ENCODE data around the gene TANGO6.

Gene TANGO6

DNA sequence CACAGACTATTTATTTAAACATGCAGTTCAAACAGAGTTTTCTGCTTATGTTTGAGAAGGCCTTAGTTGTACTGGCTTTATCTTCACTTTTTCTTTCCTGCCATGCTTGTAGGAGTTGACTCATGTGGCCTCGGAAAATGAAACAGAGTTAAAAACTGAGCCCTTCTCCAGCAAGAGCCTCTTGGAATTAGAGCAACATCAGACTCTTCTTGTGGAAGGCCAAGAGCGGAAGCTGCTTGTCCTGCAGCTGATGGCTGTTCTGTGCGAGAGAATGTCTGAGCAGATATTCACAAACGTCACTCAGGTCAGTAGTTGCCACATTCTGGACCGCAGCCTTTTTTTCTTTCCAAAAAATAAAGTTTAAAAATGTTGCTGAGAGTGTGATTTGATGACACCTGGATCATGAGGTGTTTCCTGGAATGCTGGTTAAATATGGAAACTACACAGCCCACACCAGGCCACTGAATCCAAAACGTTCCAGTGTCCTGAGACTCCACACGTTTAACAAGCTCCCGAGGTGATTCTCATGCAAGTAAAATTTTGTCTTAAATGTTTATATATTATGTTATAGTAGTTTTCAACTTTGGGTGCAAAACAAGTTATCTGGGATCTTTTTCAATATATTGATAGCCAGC, 65.9 kb downstream of the TANGO6 start:
- DNase-seq (ENCODE audit: low spot score) = no peak

DNA sequence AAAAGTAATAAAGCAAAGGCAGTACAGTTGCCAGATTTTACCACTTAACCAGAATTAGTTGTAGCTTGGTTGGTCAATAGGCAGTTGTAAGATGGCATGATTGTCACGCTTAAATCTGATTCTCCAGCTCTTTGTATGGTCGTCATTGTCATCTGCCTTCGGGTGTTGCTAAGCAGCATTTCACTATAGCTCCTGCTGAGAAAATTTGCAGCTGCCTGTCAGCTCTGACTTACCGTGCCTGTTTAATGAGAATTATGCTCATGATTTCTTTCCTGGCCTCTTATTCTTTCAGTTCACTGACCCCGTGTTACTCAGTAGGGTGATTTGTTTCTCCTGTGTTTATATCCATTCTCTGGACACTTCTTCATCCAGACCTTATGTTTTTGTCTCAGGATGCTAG, 66.7 kb downstream of the TANGO6 start:
- DNase-seq (ENCODE audit: low spot score) = no peak

DNA sequence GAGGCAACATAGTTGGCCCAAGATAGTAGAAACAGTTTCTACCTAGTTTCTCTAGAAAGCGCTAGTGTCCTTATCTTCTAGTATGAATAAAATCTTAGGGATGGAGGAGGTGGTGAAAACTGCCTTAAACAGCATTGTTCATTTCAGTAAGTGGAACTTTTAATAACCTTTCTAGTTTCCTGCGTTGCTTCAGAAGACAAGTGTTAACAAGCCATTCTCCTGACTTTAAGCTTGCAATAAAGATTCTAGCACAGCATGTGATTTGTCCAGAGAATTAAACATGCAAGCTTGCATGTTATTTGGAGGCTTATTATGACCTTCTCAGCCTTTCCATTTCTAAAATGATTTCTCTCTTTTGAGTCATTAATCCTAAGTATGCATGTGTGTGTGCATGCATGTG, 72.3 kb downstream of the TANGO6 start:
- DNase-seq (ENCODE audit: low spot score) = no peak

DNA sequence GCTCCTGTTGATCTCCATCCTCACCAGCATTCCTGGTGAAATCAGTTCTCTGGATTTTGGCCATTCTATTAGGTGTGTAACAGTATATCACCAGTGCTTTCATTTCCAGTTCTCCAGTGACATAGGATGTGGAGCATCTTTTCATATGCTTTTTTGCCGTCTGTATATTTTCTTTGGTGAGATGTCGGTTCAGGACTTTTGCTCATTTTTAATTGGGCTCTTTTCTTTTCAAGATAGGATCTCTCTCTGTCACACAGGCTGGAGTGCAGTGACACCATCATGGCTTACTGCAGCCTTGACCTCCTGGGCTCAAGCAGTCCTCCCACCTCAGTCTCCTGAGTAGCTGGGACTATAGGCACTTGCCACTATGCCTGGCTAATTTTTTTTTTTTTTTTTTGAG, 74.2 kb downstream of the TANGO6 start:
- DNase-seq (ENCODE audit: low spot score) = no peak

DNA sequence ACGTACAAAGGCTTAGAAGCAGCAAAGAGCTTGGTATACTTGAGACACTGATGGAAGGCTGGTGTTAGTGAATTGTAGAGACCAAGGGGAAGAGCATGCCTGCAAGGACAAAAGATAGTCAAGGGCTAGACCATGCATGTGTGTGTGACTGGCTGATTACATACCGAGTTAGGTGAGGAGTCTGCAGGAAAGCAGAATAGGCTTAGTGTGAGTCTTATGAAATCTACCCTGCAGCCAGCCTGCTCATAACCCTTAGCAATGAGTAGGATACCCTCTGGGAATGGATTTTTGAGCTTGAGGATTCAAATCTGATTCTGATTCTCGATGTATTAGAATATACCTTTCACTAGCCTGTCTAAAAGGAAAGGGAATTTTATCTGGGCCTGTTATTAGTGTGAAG, 77.0 kb downstream of the TANGO6 start:
- no peak for DNase-seq (ENCODE audit: low spot score)

DNA sequence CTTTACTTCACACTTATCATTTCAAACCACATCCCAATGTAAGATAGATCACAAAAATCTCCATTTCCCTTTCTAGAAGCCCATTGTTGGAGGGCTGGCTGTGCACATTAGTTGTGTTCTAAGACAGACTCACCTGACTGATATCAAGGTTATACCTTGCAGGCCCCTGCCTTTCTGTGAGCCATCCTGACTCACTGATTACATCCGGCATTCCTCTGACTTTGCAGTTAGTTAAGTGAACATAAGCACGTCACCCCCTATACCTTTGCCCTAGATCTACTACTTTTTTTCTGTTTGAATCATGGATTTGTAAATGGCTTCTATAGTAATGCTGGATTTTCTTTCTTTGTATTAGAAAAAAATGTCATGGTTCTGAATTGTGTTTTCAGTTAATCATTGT, 78.3 kb downstream of the TANGO6 start:
- DNase-seq (ENCODE audit: low spot score) = no peak

DNA sequence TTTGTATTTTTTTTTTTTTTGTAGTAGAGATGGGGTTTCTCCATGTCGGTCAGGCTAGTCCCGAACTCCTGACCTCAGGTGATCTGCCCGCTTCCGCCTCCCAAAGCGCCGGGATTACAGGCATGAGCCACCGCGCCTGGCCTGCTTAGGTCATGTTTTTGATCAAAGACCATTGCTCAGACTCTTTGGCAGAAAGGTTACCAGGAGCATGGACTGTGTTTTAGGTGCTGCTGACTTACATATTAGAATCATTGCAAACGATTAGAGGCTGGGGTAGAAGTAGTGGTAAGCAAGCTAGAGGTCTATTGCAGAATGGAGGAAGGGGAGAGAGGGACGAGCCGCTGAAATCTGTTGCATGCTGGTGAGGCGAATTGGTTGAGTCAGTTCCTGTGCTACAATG, 79.8 kb downstream of the TANGO6 start:
- no peak for DNase-seq (ENCODE audit: low spot score)

DNA sequence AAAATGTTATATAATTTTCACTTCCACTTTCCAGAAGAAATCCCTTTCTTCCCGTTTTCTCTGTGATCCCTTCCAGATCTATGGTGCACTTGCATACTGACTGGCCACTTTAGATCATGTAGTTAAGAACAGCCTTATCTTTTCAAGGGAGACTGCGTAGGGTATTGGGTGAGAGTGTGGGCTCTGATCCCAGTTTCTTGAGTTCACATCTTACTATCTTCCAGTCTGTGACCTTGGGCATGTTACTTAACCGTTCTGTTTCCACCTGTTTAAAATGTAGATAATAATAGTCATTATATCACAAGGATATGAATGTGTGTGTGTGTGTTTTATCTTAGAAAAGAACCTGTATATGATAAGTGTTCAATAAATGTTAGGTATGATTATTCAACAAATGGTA, 83.7 kb downstream of the TANGO6 start:
- DNase-seq (ENCODE audit: low spot score) = no peak

DNA sequence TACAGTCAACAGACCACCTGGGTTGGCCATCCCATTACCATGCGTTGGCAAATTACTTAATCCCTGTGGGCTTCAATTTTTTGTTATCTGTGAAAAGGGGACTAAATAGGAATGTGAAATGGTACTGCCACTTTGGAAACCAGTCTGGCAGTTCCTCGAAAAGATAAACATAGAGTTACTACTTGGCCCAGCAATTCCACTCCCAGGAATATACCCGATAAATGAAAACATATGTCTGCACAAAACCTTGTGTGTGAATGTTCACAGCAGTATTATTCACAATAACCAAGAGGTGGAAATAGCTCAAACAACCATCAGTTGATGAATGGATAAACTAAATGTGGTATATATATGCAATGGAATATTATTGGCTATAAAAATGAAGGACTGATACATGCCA, 87.9 kb downstream of the TANGO6 start:
- no peak for DNase-seq (ENCODE audit: low spot score)

DNA sequence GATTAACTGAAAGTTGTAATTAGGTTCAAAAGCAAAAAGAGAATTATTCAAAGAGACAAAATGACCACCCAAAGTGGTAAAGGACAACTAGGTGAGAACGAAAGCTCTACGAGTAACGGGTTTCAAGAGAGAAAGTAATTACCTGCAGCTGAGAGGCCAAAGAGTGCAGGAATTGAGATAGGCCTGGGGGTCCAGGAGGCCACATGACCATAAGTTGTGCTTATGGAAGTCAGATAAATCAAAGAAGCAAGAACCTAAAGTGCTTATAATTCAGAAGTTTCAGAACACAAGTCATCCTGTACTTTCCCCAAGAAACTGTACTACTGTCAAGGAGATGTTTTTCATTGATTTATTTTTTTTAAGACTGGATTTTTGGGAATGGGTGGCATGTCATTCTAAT, 91.1 kb downstream of the TANGO6 start:
- DNase-seq (ENCODE audit: low spot score) = no peak

DNA sequence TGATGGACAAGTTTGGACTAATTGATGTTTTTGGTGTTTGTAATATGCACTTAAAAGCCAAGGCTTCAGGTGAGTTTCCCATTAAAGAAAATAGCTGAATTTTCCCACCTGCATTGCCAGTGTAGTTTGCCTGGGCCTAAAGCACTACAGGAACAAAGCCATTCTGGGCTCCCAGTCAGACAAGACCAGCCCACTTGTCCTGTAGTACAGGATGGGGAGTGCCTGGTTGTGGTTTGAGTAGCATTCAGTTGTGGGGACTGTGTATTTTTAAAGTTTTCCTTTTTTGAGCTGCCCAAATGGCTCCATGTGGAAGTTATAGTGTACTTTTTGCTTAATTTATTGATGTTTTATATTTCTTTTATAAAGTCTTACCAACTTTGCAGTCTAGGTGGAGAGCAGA, 91.7 kb downstream of the TANGO6 start:
- no peak for DNase-seq (ENCODE audit: low spot score)

DNA sequence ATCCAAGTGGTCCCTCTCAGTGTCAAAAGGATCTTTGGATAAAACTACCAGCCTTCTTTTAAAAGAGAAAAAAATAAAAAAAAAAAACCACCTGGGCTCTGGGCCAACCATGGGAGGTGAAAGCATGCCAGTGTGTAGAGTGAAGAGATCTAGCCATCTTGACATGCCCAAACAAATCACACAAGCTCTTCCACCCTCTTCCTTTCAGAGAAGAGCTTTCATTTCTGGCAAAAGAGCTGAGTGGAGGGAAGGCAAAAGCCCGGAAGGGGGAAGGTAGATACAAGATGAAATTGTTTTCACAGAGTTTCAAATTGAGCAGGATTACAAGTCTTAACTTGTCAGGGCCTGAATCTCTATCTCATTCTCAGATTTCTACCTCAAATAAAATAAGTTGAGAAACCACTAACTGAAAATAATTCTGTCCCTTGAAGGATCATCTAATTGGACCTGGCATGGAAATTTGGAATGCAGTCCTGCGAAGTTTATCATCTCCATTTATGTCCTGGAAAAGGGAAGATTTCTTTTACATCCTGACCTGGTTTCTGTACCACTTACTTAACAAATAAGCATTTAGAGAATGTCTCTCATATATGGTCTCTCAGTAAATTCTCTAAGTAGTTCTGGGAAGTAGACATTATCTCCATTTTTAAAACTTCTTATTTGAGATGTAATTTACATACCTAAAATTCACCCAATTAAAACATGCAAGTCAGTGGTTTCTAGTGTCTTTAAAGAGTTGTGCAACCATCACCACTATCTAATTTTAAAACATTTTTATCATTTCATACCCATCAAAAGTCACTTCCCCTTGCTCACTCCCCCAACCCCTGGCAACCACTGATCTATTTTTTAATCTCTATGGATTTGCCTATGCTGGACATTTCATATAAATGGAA, 93.7 kb downstream of the TANGO6 start:
- no peak for DNase-seq (ENCODE audit: low spot score)

DNA sequence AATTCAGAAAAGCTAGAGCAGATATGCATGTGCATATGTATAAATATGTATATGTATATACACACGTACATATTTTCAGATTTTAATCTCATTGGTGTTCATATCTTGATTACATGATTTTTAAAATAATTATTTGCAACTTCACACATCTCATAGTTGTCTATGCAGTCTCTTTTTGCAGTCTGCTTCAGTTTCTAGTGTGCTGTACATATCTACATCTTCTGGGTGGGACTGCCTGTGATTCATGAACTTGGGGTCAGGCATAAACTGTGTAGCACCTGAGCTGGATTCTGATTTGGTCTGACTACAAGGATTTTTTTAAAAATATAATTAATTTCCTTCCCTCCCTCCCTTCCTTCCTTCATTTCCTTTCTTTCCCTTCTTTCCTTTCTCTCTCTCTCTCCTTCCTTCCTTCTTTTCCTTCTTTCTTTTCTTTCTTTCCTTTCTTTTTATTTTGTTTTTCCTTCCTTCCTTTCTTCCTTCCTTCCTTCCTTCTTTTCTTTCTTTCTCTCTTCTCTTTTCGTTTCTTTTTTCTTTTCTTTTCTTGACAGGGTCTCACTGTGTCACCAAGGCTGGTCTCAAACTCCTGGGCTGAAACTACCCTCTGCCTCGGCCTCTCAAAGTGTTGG, 96.5 kb downstream of the TANGO6 start:
- DNase-seq (ENCODE audit: low spot score) = no peak

DNA sequence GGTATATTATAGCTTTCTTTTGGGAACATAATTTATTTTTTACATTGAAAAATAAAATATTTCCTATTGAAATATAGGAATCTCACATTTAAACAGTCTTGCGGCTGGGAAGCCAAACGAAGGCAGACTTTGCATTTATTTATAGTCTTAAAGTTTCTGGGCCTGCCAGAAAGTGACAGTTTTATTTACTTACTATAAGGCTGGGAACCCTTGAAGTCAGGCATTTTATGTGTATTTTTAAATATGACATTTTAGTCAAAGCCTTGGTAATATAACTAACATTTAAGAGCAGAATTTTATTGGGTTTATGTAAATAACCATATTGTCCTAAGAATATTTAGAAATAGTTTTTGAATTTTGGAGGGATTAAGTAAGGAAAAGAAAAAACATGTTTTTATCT, 97.5 kb downstream of the TANGO6 start:
- DNase-seq (ENCODE audit: low spot score) = no peak

DNA sequence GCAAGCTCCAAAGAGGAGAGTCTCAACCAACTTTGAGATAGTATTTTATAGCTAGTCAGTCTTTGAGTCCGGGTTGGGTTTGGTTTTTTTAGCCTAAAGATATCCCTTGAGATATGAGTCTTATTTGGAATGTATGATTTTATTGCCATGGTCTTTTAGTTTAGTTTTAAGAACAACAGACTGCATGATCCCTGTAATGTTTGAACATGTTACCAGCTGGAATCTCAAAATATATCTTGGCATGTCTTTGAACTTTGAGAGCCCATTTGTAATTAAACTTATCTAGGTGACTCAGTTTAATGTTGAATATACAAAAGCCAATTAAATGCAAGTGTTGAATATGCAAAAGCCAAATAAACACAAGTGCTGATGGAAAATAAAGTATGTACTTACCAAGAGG, 100.6 kb downstream of the TANGO6 start:
- no peak for DNase-seq (ENCODE audit: low spot score)

DNA sequence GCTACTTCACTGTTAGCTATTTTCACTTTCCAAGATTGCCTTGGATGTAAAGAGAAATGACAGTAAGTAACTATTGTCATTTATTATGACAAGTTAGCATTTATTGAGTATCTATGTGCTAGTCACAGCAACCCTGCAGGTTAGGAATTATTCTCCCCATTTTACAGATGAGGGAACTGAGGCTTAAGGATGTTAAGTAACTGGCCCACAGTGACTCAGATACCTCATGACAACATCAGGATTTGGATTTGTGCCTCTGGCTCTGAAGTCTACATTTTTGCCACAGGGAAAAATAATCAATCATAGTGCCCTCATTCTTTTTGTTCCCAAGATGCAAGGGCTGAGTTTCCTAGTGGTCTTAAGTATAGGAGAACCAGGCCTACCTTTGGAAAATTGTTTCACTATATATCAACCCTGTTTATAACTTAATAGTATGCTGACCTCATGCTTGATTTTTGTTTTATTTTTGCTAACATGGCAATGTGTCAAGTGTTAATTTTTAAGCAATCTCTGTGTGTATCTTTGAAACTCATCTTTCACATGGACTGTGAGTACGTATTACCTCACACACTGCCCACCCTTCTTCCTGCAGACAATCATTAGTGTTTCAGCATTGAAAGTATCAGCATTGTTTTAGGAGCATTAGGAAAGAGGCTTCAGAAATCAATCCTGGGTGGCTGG, 105.0 kb downstream of the TANGO6 start:
- DNase-seq (ENCODE audit: low spot score) = no peak

DNA sequence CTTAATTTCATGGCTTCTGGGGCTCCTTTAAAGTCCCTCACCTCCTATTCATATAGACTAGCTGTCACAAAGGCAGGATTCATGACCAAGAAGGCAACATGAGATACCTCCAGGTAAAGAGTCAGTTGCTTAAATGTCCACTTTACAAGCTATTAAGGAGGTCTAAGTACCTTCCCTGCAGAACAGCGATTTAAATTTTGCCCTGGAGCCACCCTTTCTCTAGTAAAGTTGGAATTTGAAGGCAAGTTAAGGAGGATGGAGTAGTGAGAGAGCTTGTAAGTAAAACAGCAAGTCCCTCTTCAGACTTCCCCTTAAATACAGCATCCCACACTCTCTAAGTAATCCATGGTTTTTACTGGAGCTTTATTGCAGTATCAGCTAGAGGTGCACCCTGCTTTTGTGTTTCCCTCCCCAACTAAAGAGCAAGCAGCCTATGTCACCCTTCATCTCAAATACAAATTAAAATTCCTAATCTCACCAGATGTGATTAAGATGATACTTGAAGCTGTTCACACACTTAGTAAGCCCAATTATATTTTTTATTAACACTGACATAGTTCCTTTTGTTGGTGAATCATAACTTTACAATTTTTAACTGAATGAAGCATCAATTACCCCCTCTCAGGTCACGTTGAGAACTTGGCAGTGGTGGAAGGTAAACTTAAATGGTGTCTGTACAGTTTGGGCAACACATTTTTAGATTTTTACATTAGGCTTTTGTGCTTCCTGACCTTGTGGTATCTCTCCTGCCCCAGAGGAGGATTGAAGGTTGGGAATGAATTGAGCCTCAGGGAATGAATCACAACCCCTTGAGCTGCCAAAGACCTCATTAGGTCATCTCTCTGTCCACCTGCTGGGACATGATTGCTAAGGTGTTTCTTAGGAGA, 108.9 kb downstream of the TANGO6 start:
- no peak for DNase-seq (ENCODE audit: low spot score)

DNA sequence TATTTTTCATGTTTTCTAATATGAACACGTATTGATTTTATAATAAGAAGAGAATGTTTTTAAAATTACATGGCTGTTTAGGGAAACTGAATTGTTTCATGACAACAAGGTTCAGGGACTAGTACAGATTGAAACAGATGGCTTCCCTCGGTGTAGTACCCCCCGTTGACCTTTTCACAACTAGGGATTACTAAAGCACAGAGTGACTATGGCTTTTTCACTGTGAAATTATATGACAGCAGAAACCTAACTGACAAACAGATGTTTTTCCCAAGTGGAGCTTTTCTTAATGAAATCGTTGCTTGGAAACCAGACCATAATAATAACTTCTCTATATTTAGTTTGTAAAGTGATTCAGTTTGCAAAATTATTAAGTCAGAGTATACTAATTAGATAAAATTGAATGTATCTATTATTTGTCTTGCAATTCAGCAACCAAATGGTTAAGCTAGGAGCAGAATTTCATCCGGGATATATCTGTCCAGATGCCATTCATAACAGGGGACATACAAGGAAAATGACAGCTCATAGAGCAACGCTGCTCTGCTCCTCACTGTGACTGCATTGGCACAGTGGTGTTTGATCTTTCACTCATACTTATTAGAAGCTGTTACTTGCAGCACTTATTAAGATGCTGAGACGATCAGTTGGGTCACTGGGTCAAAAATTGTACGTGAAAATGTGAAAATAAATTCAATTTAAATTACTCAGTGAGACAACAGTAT, 111.7 kb downstream of the TANGO6 start:
- no peak for DNase-seq (ENCODE audit: low spot score)

DNA sequence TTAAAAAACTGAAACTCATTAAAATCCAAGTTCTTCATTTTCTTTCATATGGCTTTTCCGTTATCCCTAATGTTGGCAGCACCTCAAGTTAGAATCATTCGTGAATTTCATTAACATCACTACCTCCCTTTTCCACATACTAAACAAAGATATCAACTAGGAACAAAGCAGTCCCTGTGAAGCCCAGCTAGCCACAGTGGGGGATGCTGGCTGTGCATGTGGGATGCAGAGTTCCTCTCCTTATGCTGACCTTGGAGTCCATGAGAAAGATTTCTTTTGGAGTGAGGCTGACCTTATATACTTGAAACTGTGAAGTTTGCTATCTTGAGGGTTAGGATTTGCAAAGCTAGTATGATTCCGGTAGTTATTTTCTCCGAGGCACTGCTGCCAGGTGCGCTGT, 117.6 kb downstream of the TANGO6 start:
- no peak for DNase-seq (ENCODE audit: low spot score)

DNA sequence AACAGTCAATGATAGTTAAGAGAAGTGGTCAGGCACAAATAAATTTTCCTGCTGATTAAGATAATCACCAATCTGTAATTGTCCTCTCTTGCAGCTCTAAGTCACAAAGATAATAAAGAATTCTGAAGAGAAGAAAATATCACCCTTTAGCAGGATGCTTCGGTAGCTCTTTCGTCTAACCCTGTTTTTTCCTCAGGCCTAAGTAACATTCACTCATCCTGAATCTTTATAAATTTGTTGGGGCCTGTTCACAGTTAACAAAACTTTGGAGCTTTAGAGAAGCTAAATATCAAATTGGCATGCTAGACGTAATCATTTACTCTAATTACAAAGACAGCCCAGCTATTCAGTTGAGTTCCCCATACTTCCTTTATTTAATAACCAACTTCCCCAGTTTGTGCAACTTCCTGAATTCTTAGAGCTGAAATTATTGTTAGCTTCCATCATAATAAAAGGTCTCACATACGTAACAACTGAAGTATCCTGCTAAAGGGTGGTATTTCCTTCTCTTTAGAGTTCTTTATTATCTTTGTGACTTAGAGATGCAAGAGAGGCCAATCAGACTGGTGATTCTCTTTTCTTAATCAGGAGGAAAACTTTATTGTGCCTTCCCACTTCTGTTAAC, 118.6 kb downstream of the TANGO6 start:
- DNase-seq (ENCODE audit: low spot score) = no peak

DNA sequence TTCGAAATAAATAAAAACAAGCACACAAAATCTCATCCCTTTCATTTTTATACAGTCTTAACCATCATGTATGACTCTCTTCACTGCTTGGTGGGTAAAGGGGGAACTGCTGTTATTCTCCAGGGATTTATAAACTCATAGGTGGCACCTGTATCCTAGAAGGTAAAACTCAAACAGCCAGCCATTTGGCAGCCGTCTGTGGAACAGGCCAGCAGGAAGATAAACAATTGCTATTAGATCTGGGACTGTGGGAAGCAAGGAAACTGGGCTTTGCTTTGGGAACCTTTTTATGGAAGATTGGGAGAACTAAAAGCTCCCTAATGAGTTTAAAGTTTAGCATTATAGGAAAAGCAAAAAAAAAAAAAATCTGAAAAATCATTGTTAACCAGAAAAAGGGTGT, 126.0 kb downstream of the TANGO6 start:
- no peak for DNase-seq (ENCODE audit: low spot score)

All from hematopoietic multipotent progenitor cell treated with erythropoietin and hydrocortisone succinate and interleukin-3 and kit ligand, for 17 days (in vitro differentiated cells).